ENCODE results near the gene TEKT2.

DNA sequence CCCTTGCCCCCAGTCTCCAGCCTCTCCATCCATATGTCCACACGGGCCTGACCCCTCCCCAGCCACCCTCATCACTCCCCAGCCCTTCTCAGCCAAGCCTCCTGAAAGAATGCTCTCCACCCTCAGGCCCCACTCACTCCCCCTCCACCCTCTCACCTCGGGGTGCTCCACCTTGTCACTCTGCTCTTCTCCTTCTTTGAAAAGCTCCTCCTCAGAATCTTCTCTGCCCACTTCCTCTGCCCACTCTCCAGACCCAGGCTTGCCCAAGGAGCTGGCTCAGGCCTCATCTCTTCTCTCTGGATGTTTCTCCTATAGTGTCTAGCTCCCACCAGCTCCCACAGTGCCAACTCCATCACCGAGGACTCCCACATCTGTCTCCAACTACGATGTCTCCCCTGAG, 27.3 kb downstream of the TEKT2 start:
- TF ChIP-seq, protein P1, sequence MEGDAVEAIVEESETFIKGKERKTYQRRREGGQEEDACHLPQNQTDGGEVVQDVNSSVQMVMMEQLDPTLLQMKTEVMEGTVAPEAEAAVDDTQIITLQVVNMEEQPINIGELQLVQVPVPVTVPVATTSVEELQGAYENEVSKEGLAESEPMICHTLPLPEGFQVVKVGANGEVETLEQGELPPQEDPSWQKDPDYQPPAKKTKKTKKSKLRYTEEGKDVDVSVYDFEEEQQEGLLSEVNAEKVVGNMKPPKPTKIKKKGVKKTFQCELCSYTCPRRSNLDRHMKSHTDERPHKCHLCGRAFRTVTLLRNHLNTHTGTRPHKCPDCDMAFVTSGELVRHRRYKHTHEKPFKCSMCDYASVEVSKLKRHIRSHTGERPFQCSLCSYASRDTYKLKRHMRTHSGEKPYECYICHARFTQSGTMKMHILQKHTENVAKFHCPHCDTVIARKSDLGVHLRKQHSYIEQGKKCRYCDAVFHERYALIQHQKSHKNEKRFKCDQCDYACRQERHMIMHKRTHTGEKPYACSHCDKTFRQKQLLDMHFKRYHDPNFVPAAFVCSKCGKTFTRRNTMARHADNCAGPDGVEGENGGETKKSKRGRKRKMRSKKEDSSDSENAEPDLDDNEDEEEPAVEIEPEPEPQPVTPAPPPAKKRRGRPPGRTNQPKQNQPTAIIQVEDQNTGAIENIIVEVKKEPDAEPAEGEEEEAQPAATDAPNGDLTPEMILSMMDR (IDR thresholded peaks at IDR 0.05), result no peak
- TF ChIP-seq POLR2AphosphoS5 (IDR thresholded peaks at IDR 0.05), result no peak
- no peak for TF ChIP-seq POLR2A (IDR thresholded peaks at IDR 0.05)

All from breast epithelium (tissue), 3 donors.